A549 (cell line): ENCODE results near the gene EFEMP1. TPM values are rescaled to one million over a fixed set of nuclear protein-coding genes. Genes with fewer than 3 reads are reported as not detected.
A peak's percentile ranks its signal among the peaks of the same experiment; 100 is the strongest.

Experiments used
- ATAC-seq, 2 experiments: fragments of 200-7000 bp in 1 of 2; fragments of >200 bp in 1 of 2; cut with Nextera tagmentation in 1 of 2; cut with Tn5 transposase in 1 of 2; 3 replicates each; pipeline versions ENCODE4 v1.8.0 to v1.9.1; 2018 to 2020; ENCODE audit warnings: mild to moderate bottlenecking in 1 of 2, moderate library complexity in 1 of 2
- CTCF ChIA-PET: fragments of 300-600 bp; sonication (Branson Sonifier 250); formaldehyde crosslinking; extraction: SDS; loops from one replicate; lab custom pipeline; 2021; ENCODE audit warnings: antibody characterized with exemption, inconsistent platforms; lab: Yijun Ruan, JAX
- POLR2A ChIA-PET: fragments of 350-600 bp; formaldehyde crosslinking; extraction: SDS; loops from one replicate; lab custom pipeline; 2021; ENCODE audit warnings: antibody characterized with exemption, inconsistent platforms; lab: Yijun Ruan, JAX
- DNase-seq, 2 experiments: peaks; one replicate each; pipeline versions ENCODE4 v3.0.0 to v3.0.0-alpha.2; 2011 to 2016; ENCODE audit warnings: low read depth in 1 of 2, low spot score in 1 of 2
- FAIRE-seq: peaks from 2 replicates; lab custom pipeline; 2011; peaks lifted over from hg19 to GRCh38; lab: Jason Lieb, UNC
- H3K27ac ChIP-seq, 2 experiments: fragments of >200 bp; sonication (Bioruptor Twin); formaldehyde crosslinking; 3 replicates each; pipeline ENCODE4 v1.5.1; 2016 to 2017
- H3K4me1 ChIP-seq: fragments of >200 bp; sonication (Bioruptor Twin); formaldehyde crosslinking; 3 replicates; pipeline ENCODE4 v1.6.1; 2016
- H3K4me2 ChIP-seq: fragments of >200 bp; sonication (Bioruptor Twin); formaldehyde crosslinking; 3 replicates; pipeline ENCODE4 v1.6.1; 2016
- H3K4me3 ChIP-seq: fragments of >200 bp; sonication (Bioruptor Twin); formaldehyde crosslinking; 3 replicates; pipeline ENCODE4 v1.5.1; 2016
- H3K9me3 ChIP-seq: fragments of >200 bp; sonication (Bioruptor Twin); formaldehyde crosslinking; 3 replicates; pipeline ENCODE4 v1.6.1; 2016
- BHLHE40 ChIP-seq: IDR thresholded peaks from 2 replicates; pipeline ENCODE4 v1.6.1; 2012; ENCODE audit warnings: low read depth, low read length, inconsistent platforms
- CBX2 ChIP-seq: fragments of 200-600 bp; sonication (generic); IDR thresholded peaks from 2 replicates; pipeline ENCODE4 v1.6.1; 2016; ENCODE audit warnings: low read depth, mild to moderate bottlenecking, borderline replicate concordance
- CEBPB ChIP-seq, 2 experiments: fragments of >200 bp in 1 of 2; sonication (Bioruptor Twin) in 1 of 2; formaldehyde crosslinking in 1 of 2; IDR thresholded peaks; 2 replicates each; pipeline ENCODE4 v1.6.1; 2012 to 2016
- CHD4 ChIP-seq: fragments of 200-600 bp; sonication (generic); IDR thresholded peaks from 2 replicates; pipeline ENCODE4 v1.6.1; 2016; ENCODE audit warnings: antibody characterized with exemption, mild to moderate bottlenecking, borderline replicate concordance
- EHF ChIP-seq: fragments of 250-450 bp; sonication (Bioruptor Pico); IDR thresholded peaks from 2 replicates; pipeline ENCODE4 v1.5.0; 2020; ENCODE audit warnings: mild to moderate bottlenecking
- EP300 ChIP-seq, 2 experiments: fragments of >200 bp; sonication (Bioruptor Twin); formaldehyde crosslinking; IDR thresholded peaks; 2 replicates in 1 of 2; 3 replicates in 1 of 2; pipeline ENCODE4 v1.6.1; 2016 to 2017
- HDAC2 ChIP-seq: fragments of 200-600 bp; sonication (generic); IDR thresholded peaks from 2 replicates; pipeline ENCODE4 v1.6.1; 2016
- HEYL ChIP-seq: fragments of 250-450 bp; sonication (Bioruptor Pico); IDR thresholded peaks from 2 replicates; pipeline ENCODE4 v1.8.0; 2021; ENCODE audit warnings: mild to moderate bottlenecking, moderate library complexity
- HOXB13 ChIP-seq: fragments of 250-450 bp; sonication (Bioruptor Pico); IDR thresholded peaks from 2 replicates; pipeline ENCODE4 v1.5.0; 2020; ENCODE audit warnings: low read depth, mild to moderate bottlenecking, moderate library complexity
- HOXB5 ChIP-seq: fragments of 250-450 bp; sonication (Bioruptor Pico); IDR thresholded peaks from 2 replicates; pipeline ENCODE4 v1.5.0; 2020; ENCODE audit warnings: mild to moderate bottlenecking, moderate library complexity
- JUN ChIP-seq, 2 experiments: fragments of >200 bp; sonication (Bioruptor Twin); formaldehyde crosslinking; IDR thresholded peaks; 2 replicates in 1 of 2; 3 replicates in 1 of 2; pipeline ENCODE4 v1.6.1; 2016 to 2017
- MAFK ChIP-seq: fragments of 450-650 bp; IDR thresholded peaks from 2 replicates; pipeline ENCODE4 v1.6.1; 2014; ENCODE audit not compliant: partially characterized antibody
- NR3C1 ChIP-seq: fragments of >200 bp; sonication (Bioruptor Twin); formaldehyde crosslinking; IDR thresholded peaks from 3 replicates; pipeline ENCODE4 v1.6.1; 2017
- POLR2A ChIP-seq: IDR thresholded peaks from 2 replicates; pipeline ENCODE4 v1.6.1; 2012; ENCODE audit warnings: mild to moderate bottlenecking, low read length
- RARB ChIP-seq: fragments of 250-450 bp; sonication (Bioruptor Pico); IDR thresholded peaks from 2 replicates; pipeline ENCODE4 v1.8.0; 2021; ENCODE audit warnings: mild to moderate bottlenecking, moderate library complexity
- RFX5 ChIP-seq: fragments of 450-650 bp; IDR thresholded peaks from 2 replicates; pipeline ENCODE4 v1.7.1; 2014; ENCODE audit warnings: antibody characterized with exemption, mild to moderate bottlenecking, moderate library complexity
- RNF2 ChIP-seq: fragments of 200-600 bp; sonication (generic); IDR thresholded peaks from 2 replicates; pipeline ENCODE4 v1.6.1; 2016; ENCODE audit warnings: low read depth, mild to moderate bottlenecking, antibody characterized with exemption, moderate library complexity, borderline replicate concordance
- SMC3 ChIP-seq: fragments of >200 bp; sonication (Bioruptor Twin); formaldehyde crosslinking; IDR thresholded peaks from 3 replicates; pipeline ENCODE4 v1.6.1; 2018; ENCODE audit warnings: inconsistent platforms
- TFCP2L1 ChIP-seq: fragments of 250-450 bp; sonication (Bioruptor Pico); IDR thresholded peaks from 2 replicates; pipeline ENCODE4 v1.5.0; 2021; ENCODE audit warnings: mild to moderate bottlenecking
- ZNF302 ChIP-seq: fragments of 250-450 bp; sonication (Bioruptor Pico); IDR thresholded peaks from 2 replicates; pipeline ENCODE4 v1.9.0; 2021; ENCODE audit warnings: inconsistent platforms, mild to moderate bottlenecking, moderate library complexity
- WGBS: methylation state at CpG from one replicate; pipeline ENCODE4 v1.1.6; 2017; ENCODE audit errors: missing lambda C conversion rate; 5-methylcytosine and 5-hydroxymethylcytosine counted together
- polyA plus RNA-seq, 4 experiments: library from polyadenylated mRNA; depleted of rRNA in 3 of 4; stranded (reverse); fragments of >200 nt; fragmentation: RNase III in 1 of 4; extraction: RNeasy Plus Mini Kit Qiagen cat#74134 plus additional on column Dnase treatment in 1 of 4; gene quantifications; 2 replicates in 3 of 4; 3 replicates in 1 of 4; pipeline ENCODE4 v1.2.3, GENCODE V29; 2011 to 2017
- TF ChIP-seq, protein P1 (sequence below): fragments of 250-450 bp; sonication (Bioruptor Pico); IDR thresholded peaks from 2 replicates; pipeline ENCODE4 v1.5.0; 2021; ENCODE audit warnings: mild to moderate bottlenecking, moderate library complexity, borderline replicate concordance
- TF ChIP-seq, protein P2 (sequence below): IDR thresholded peaks from 2 replicates; pipeline ENCODE4 v1.6.1; 2012
- TF ChIP-seq, protein P3 (sequence below): IDR thresholded peaks from 2 replicates; pipeline ENCODE4 v1.6.1; 2012
- TF ChIP-seq, protein P4 (sequence below): fragments of 450-650 bp; IDR thresholded peaks from 2 replicates; pipeline ENCODE4 v1.6.1; 2014; ENCODE audit warnings: antibody characterized with exemption
- TF ChIP-seq, protein P5 (sequence below): fragments of >200 bp; sonication (Bioruptor Twin); formaldehyde crosslinking; IDR thresholded peaks from 3 replicates; pipeline ENCODE4 v1.6.1; 2016
- TF ChIP-seq, protein P6 (sequence below): fragments of >200 bp; sonication (Bioruptor Twin); formaldehyde crosslinking; IDR thresholded peaks from 2 replicates; pipeline ENCODE4 v1.6.1; 2016
- TF ChIP-seq, protein P7 (sequence below): fragments of 200-600 bp; sonication (generic); IDR thresholded peaks from 2 replicates; pipeline ENCODE4 v1.6.1; 2016; ENCODE audit warnings: antibody characterized with exemption, mild to moderate bottlenecking, moderate library complexity

The EFEMP1 gene
- polyA plus RNA-seq, 2 of the 4 experiments (the other 2 are of a cell fraction): 48.5 to 59.2 TPM

DNA sequence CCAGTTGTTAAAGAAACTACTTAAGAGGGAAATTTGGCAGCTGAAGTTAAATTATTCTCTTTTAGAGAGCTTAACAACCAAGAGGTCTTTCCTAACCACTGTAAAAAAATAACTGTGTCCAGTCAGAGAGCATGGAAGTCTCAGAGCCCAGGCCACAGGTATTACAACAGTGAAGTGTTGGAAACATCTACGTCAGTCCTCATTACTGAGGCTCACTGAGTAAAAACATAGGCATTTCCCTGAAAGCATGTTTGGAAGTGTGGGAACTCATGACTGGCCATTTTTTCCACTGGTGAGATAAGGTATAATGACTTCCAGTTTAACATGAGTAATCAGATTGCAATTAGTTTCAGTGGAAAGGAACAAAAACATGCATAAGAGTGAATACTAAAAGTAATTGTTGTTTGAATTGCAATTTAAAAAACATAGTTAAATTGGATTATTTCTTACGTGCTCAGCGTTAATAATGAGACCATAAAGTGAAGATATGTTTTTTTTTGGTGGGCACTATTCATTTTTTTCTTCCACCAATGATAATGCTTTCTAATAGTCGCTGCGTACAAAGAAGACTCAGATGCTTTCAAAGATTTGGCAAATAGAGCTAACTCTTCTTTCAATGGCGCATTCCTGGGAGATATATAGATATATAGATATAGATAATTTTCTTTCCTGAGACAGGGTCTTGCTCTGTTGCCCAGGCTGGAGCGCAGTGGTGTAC is 60.8 kb downstream of the EFEMP1 start (continued):
- TF ChIP-seq POLR2A: no peak
- no peak for TF ChIP-seq EHF (CRISPR knock-in tag)
- TF ChIP-seq HOXB13 (CRISPR knock-in tag): no peak
- TF ChIP-seq, protein P1, sequence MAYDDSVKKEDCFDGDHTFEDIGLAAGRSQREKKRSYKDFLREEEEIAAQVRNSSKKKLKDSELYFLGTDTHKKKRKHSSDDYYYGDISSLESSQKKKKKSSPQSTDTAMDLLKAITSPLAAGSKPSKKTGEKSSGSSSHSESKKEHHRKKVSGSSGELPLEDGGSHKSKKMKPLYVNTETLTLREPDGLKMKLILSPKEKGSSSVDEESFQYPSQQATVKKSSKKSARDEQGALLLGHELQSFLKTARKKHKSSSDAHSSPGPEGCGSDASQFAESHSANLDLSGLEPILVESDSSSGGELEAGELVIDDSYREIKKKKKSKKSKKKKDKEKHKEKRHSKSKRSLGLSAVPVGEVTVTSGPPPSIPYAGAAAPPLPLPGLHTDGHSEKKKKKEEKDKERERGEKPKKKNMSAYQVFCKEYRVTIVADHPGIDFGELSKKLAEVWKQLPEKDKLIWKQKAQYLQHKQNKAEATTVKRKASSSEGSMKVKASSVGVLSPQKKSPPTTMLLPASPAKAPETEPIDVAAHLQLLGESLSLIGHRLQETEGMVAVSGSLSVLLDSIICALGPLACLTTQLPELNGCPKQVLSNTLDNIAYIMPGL (CRISPR knock-in tag): no peak
- no peak for TF ChIP-seq RFX5
- no peak for TF ChIP-seq CBX2
- peak; percentile 97 for TF ChIP-seq MAFK
- TF ChIP-seq RARB: no peak
- TF ChIP-seq HOXB5 (CRISPR knock-in tag): no peak; the same call in 1 of the 2 replicates
- TF ChIP-seq, protein P2, sequence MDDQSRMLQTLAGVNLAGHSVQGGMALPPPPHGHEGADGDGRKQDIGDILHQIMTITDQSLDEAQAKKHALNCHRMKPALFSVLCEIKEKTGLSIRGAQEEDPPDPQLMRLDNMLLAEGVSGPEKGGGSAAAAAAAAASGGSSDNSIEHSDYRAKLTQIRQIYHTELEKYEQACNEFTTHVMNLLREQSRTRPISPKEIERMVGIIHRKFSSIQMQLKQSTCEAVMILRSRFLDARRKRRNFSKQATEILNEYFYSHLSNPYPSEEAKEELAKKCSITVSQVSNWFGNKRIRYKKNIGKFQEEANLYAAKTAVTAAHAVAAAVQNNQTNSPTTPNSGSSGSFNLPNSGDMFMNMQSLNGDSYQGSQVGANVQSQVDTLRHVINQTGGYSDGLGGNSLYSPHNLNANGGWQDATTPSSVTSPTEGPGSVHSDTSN: no peak
- no peak for TF ChIP-seq BHLHE40
- TF ChIP-seq, protein P3, sequence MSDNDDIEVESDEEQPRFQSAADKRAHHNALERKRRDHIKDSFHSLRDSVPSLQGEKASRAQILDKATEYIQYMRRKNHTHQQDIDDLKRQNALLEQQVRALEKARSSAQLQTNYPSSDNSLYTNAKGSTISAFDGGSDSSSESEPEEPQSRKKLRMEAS: peak; percentile 78
- no peak for TF ChIP-seq RNF2
- TF ChIP-seq ZNF302 (CRISPR knock-in tag): no peak
- TF ChIP-seq NR3C1: no peak
- TF ChIP-seq, protein P4, sequence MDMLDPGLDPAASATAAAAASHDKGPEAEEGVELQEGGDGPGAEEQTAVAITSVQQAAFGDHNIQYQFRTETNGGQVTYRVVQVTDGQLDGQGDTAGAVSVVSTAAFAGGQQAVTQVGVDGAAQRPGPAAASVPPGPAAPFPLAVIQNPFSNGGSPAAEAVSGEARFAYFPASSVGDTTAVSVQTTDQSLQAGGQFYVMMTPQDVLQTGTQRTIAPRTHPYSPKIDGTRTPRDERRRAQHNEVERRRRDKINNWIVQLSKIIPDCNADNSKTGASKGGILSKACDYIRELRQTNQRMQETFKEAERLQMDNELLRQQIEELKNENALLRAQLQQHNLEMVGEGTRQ: no peak
- TF ChIP-seq, protein P5, sequence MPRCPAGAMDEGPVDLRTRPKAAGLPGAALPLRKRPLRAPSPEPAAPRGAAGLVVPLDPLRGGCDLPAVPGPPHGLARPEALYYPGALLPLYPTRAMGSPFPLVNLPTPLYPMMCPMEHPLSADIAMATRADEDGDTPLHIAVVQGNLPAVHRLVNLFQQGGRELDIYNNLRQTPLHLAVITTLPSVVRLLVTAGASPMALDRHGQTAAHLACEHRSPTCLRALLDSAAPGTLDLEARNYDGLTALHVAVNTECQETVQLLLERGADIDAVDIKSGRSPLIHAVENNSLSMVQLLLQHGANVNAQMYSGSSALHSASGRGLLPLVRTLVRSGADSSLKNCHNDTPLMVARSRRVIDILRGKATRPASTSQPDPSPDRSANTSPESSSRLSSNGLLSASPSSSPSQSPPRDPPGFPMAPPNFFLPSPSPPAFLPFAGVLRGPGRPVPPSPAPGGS: peak; percentile 28; the same call in 1 of the 3 replicates
- TF ChIP-seq CHD4: no peak
- TF ChIP-seq HDAC2: no peak
- TF ChIP-seq HEYL (CRISPR knock-in tag): no peak
- no peak for TF ChIP-seq TFCP2L1 (CRISPR knock-in tag)
- peak; percentile 51 to 87; a peak in 3 of 5 replicates for TF ChIP-seq EP300 (IDR thresholded peaks at IDR 0.05)
- TF ChIP-seq, protein P6, sequence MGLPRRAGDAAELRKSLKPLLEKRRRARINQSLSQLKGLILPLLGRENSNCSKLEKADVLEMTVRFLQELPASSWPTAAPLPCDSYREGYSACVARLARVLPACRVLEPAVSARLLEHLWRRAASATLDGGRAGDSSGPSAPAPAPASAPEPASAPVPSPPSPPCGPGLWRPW: peak; percentile 4; the same call in 1 of the 2 replicates
- TF ChIP-seq, all 56 proteins: peak for 14

DNA sequence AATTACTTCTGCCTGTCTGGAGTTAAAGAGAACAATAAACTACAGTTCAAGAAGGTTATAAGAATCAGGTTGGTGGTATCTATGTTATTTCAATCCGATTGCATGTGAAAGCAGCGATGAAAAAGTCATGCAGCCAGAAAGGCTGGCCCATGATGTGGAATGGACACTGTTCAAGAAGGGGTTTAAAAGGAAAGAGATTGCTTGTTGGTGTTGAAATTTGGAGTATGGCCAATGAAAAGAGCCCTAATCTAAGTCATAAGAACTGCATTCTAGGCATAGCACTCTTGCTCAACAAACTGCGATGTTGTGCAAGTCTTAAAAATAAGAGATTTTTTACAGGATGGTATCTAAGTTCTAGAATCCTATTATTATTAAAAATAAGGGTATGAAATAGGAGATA is 61.3 kb downstream of the EFEMP1 start:
- Histone ChIP-seq H3K4me2 (peak overlapping the region; percentile 67), H3K4me1 (peaks cover 43% of the 10 kb centered on the region), H3K27ac (peak overlapping the region; percentile 89 to 90), H3K4me3 (no peak overlapping the region), H3K9me3 (no peaks in the 10 kb centered on the region)
- POLR2A ChIA-PET: interaction anchor here (0.6 to 2.1 kb wide), 5 partner anchors 19 to 91 kb away, joined by 3 to 15 read pairs (median 5); no protein-coding TSS in a partner anchor
- DNase-seq (peak; percentile 21 to 86), ATAC-seq (peak; percentile 86 to 89), FAIRE-seq (no peak)
- CTCF ChIA-PET: interaction anchor here (1.0 to 3.6 kb wide), 7 partner anchors 20 to 144 kb away, joined by 3 to 17 read pairs (median 4); partner anchors contain the start of gene EFEMP1
- 43% methylated on average over 3 of the region's 3 CpGs for WGBS
- no peak for TF ChIP-seq RNF2
- TF ChIP-seq SMC3: peak; percentile 8; the same call in 1 of the 3 replicates
- peak in 1 of 2 experiments; percentile 49; a peak in 3 of 5 replicates for TF ChIP-seq JUN (IDR thresholded peaks at IDR 0.05)
- TF ChIP-seq CEBPB (IDR thresholded peaks at IDR 0.05): peak; percentile 98 to 100
- TF ChIP-seq, protein P7, sequence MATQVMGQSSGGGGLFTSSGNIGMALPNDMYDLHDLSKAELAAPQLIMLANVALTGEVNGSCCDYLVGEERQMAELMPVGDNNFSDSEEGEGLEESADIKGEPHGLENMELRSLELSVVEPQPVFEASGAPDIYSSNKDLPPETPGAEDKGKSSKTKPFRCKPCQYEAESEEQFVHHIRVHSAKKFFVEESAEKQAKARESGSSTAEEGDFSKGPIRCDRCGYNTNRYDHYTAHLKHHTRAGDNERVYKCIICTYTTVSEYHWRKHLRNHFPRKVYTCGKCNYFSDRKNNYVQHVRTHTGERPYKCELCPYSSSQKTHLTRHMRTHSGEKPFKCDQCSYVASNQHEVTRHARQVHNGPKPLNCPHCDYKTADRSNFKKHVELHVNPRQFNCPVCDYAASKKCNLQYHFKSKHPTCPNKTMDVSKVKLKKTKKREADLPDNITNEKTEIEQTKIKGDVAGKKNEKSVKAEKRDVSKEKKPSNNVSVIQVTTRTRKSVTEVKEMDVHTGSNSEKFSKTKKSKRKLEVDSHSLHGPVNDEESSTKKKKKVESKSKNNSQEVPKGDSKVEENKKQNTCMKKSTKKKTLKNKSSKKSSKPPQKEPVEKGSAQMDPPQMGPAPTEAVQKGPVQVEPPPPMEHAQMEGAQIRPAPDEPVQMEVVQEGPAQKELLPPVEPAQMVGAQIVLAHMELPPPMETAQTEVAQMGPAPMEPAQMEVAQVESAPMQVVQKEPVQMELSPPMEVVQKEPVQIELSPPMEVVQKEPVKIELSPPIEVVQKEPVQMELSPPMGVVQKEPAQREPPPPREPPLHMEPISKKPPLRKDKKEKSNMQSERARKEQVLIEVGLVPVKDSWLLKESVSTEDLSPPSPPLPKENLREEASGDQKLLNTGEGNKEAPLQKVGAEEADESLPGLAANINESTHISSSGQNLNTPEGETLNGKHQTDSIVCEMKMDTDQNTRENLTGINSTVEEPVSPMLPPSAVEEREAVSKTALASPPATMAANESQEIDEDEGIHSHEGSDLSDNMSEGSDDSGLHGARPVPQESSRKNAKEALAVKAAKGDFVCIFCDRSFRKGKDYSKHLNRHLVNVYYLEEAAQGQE: no peak
- TF ChIP-seq, protein P3: no peak
- TF ChIP-seq, protein P6: peak; percentile 94
- peak; percentile 48; the same call in 1 of the 2 replicates for TF ChIP-seq HOXB13 (CRISPR knock-in tag)
- TF ChIP-seq, protein P4: no peak
